ENCODE data around the gene GRID1.
A peak's percentile ranks its signal among the peaks of the same experiment; 100 is the strongest.

Gene GRID1

DNA sequence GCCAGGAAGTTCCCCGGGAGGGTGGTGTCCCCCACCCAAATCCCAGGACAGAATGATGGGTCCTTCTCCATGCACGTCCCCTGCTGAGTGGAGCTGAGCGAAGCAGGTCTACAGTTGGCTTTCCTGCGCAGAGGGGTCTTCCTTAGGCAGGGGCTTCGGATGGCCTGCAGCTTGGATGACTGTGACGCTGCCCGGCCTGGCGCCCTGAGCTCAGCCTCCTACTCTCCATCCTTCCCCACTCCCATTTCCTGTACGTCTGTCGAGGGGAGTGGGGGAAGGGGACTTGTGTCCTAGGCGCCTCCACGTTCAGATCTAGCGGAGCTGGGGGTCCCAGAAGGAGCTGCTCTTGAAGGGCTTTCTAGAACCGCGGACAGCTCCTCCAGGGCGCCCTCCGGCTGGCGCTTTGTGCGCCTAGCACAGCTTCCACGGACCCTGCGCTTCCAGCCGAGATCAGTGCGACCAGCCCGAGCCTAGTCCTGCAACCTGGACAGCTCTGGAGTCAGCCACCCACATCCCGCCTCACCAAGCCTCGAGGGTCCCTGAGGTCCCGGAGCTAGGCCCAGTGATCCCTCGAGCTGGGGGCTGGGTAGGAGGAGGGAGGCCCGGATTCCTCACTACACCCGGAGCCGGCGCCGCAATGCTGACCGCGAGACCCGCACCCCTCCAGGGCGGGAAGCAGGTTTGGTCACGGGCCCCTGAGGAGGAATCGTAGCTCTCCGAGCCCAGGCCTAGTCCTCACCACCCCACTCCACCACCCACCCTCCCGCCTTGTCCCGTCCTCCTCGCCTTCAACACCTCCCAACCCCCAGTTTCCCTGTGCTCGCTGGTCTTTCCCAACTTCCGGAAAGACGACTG, 1.9 kb downstream of the GRID1 start:
- TF ChIP-seq, protein P1, sequence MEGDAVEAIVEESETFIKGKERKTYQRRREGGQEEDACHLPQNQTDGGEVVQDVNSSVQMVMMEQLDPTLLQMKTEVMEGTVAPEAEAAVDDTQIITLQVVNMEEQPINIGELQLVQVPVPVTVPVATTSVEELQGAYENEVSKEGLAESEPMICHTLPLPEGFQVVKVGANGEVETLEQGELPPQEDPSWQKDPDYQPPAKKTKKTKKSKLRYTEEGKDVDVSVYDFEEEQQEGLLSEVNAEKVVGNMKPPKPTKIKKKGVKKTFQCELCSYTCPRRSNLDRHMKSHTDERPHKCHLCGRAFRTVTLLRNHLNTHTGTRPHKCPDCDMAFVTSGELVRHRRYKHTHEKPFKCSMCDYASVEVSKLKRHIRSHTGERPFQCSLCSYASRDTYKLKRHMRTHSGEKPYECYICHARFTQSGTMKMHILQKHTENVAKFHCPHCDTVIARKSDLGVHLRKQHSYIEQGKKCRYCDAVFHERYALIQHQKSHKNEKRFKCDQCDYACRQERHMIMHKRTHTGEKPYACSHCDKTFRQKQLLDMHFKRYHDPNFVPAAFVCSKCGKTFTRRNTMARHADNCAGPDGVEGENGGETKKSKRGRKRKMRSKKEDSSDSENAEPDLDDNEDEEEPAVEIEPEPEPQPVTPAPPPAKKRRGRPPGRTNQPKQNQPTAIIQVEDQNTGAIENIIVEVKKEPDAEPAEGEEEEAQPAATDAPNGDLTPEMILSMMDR (conservative IDR thresholded peaks at IDR 0.05; ENCODE audit: low read depth, low read length) = no peak
- H3K4me3 ChIP-seq (ENCODE audit: low read depth, low read length) = no peak overlapping the region
- DNase-seq (ENCODE audit: low read depth) = no peak

DNA sequence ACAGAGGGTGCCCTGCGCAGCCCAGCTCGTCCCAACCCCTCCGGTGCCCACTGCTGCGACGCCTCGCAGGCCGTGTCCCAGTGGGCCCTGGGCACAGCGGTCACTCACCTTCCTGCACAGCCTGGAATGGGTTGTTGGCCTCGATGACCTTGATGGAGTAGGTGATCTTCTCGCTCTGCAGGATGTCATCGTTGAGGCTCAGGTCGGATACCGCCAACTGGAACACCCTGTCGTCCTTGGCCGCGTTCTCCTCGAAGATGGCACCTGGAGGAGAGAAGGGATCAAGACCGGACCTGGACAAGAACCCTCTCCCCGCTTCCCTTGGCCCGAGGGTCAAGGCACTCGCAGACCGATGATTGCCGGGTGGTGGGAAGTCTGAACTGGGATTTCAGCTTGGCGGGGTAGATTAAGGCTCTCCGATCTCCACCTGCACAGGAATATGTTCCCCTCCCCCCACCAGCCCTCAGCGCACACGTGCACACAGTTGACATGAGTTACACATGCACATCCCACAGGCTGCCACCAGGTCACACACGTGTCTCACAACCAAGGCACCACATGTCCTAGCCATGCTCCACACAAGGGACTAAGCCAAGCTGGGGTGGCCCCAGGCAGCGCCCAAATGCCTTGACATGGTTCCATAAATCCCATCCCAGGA, 2.6 kb downstream of the GRID1 start:
- TF ChIP-seq, protein P1 (conservative IDR thresholded peaks at IDR 0.05; ENCODE audit: low read depth, low read length) = no peak
- no peak overlapping the region for H3K4me3 ChIP-seq (ENCODE audit: low read depth, low read length)
- no peak for DNase-seq (ENCODE audit: low read depth)

DNA sequence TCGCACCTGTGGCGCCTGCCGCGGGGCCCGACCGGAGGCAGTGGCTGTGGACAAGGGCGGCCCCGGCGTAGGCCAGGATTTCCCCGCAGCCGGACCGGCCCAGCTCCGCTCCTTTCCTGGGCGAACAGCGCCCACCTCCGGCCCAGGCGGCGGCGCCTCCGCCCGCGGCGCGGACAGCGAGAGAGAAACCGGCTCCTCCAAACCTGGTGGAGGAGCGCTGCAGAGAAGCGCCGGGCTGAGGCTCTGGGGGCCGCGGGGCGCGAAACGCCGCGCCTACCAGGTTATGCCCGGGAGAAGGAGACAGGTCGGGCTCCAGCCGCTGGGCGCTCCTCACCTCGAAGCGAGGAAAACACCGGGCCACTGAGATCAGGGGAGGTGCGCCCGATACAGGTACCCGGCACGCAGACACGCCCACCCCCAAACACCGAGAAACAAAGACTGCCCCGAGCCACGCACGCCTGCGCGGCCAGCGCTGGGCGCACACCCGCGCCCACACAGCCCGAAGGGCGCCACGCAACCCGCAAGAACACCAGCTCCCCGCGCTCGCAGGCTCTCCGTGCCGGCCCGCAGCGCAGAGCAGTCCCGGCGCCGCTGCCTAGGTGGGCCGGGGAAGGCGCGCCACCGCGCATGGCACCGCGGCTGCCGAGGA, 3.3 kb downstream of the GRID1 start:
- H3K4me3 ChIP-seq (ENCODE audit: low read depth, low read length) = no peak overlapping the region
- DNase-seq (ENCODE audit: low read depth) = peak; percentile 29
- TF ChIP-seq, protein P1 (conservative IDR thresholded peaks at IDR 0.05; ENCODE audit: low read depth, low read length) = peak; percentile 29

DNA sequence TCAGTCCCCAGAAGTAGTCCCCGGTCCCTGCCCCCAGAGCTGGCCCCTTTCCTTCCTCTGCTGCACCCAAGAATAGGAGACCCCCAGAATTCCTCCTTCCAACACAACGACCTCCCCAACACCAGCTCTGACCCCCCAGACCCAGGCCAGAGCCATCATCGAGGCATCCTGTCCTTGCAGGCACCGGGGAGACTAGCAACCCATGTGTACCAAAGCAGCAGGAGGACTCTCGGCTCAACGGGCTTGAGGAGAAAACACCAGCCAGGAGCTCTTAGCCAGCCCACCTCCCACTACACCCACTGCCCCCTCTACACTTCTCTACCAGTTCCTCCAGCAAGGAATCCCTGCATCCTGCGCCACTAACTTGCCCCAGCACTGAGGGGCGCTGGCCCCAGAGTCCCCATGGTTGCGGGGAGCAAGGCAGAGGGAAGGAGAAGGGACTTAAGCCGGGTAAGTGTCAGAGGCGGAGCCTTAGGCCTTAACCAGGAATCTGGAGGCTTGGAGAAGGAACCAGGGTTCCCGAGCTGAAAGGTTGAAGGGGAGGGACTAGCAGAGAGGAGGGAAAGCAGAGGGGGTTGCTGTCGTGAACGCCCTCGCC, 3.9 kb downstream of the GRID1 start:
- DNase-seq (ENCODE audit: low read depth) = no peak
- H3K4me3 ChIP-seq (ENCODE audit: low read depth, low read length) = no peak overlapping the region

GRCh38 chr10:86362129-86362527, 4.5 kb downstream of the GRID1 start:
- no peak overlapping the region for H3K4me3 ChIP-seq (ENCODE audit: low read depth, low read length)
- no peak for DNase-seq (ENCODE audit: low read depth)
- TF ChIP-seq, protein P1 (conservative IDR thresholded peaks at IDR 0.05; ENCODE audit: low read depth, low read length) = no peak

More for the DNA sequence above, 3.9 kb downstream of the GRID1 start:
- TF ChIP-seq, protein P1 (conservative IDR thresholded peaks at IDR 0.05; ENCODE audit: low read depth, low read length) = no peak

DNA sequence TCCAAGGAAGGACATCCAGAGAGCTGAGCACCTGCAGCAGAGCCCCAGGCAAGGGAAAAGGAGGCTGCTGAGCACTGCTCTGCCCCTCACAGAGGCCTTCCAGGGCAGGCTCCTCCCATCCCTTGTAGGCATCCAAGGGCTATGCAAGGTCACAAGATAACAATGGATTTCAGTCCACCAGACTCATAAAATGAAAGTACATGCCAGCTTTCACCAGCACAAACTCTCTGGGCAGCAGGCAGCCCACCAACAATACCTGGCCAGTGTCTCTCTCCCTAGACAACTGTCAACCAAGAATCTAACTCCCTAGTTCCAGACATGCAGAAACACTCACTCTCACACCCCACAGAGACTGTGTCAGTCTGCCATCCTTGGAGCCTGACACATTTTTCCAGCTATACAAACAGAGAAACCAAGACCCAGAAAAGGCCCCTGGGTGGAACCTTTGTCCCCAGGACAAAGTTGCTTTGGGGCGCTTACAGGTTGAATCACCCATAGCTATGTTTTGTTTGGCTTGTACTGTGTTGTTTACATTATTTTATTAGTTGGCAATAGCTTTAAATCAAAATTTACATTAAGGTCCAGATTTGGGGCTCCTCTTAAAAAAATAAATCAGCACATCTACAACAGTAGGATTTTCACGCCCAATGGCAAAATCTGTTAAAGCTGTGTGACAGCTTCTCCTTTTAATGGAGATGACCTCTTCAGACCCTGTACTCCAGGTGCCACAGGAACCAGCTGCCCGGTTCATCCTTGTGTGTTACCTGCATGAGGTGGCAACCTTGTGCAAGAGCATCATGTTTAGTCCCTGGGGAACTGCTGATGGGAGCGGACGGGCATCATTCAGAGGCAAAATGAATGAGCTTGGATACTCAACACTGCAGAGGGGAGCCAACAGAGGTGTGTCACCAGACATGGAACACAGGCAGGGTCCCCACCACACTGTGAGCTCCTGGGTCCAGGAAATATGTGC, 5.2 kb downstream of the GRID1 start:
- TF ChIP-seq, protein P1 (conservative IDR thresholded peaks at IDR 0.05; ENCODE audit: low read depth, low read length) = no peak
- no peak overlapping the region for H3K4me3 ChIP-seq (ENCODE audit: low read depth, low read length)
- DNase-seq (ENCODE audit: low read depth) = no peak

Measured in choroid plexus epithelial cell (primary cell).